ENCODE results near the gene SLC2A13. TPM values are rescaled to one million over a fixed set of nuclear protein-coding genes. Genes with fewer than 3 reads are reported as not detected.

SLC2A13 gene
- total RNA-seq, 1 experiment from 2014 or later = 1.7 TPM

DNA sequence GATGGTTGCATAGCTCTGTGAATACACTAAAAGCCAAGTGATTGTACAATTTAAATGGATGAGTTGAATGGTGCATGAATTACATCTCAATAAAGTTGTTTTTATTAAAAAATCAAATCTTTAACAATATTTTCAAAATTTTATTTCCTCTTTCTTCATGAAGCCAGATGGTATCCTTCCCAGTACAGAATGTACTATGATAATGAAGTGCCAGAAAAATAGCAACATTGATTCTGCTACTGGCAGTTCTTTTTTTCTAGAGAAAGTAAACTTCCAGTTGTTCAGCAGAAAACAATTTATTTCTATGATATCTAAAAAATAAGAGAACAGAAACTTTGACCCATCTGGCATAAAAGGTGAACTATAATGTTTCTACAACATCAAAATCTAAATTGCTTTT is 61.5 kb downstream of the SLC2A13 start:
- CTCF ChIA-PET = no interaction called here
- Mint-ChIP-seq H3K4me1 (ENCODE audit: insufficient read depth, unreplicated experiment) (no peaks in the 10 kb centered on the region), H3K27me3 (ENCODE audit: insufficient read depth, unreplicated experiment) (no peaks in the 10 kb centered on the region), H3K36me3 (ENCODE audit: insufficient read depth, unreplicated experiment) (no peaks in the 10 kb centered on the region), H3K4me3 (ENCODE audit: unreplicated experiment) (no peak overlapping the region), H3K27ac (ENCODE audit: low read depth, unreplicated experiment) (no peak overlapping the region), H3K9me3 (ENCODE audit: unreplicated experiment) (no peaks in the 10 kb centered on the region)
- DNase-seq (ENCODE audit: unreplicated experiment) = no peak
- BruUV-seq (replicated peaks) = no TSS peak
- intact Hi-C loops (cut with micrococcal nuclease) = no loop called here
- no peak for TF ChIP-seq CTCF (IDR thresholded peaks at IDR 0.05; ENCODE audit: unreplicated experiment)
- POLR2A ChIA-PET = interaction anchor here (0.7 kb wide), 1 partner anchor 378 kb away, joined by 3 read pairs; no protein-coding TSS in a partner anchor

DNA sequence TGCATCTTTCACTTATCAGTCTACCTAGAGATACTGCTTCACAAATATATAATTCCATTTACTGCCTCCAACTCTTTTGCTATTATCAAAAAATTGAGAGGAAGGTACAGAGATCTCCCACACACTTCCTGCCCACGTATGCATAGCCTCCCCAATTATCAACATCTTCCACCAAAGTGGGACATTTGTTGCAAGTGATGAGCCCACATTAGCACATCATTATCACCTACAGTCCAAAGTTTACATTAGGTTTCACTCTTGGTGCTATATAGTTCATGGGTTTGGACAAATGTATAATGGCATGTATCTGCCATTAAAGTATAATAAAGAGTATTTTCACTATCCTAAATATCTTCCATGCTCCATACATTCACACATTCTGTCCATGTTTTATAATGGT is 66.3 kb downstream of the SLC2A13 start:
- ChIA-PET POLR2A (interaction anchor here (0.6 kb wide), 1 partner anchor 10 kb away, joined by 3 read pairs; no protein-coding TSS in a partner anchor), CTCF (interaction anchor here (0.7 to 1.3 kb wide), 3 partner anchors 29 to 104 kb away, joined by 3 to 7 read pairs (median 7); no protein-coding TSS in a partner anchor)
- Mint-ChIP-seq H3K4me1 (ENCODE audit: insufficient read depth, unreplicated experiment) (no peaks in the 10 kb centered on the region), H3K9me3 (ENCODE audit: unreplicated experiment) (no peaks in the 10 kb centered on the region), H3K27me3 (ENCODE audit: insufficient read depth, unreplicated experiment) (no peaks in the 10 kb centered on the region), H3K27ac (ENCODE audit: low read depth, unreplicated experiment) (no peak overlapping the region), H3K4me3 (ENCODE audit: unreplicated experiment) (no peak overlapping the region), H3K36me3 (ENCODE audit: insufficient read depth, unreplicated experiment) (no peaks in the 10 kb centered on the region)
- intact Hi-C loops (cut with micrococcal nuclease) = no loop called here
- BruUV-seq (replicated peaks) = no TSS peak
- TF ChIP-seq CTCF (IDR thresholded peaks at IDR 0.05; ENCODE audit: unreplicated experiment) = no peak
- no peak for DNase-seq (ENCODE audit: unreplicated experiment)

DNA sequence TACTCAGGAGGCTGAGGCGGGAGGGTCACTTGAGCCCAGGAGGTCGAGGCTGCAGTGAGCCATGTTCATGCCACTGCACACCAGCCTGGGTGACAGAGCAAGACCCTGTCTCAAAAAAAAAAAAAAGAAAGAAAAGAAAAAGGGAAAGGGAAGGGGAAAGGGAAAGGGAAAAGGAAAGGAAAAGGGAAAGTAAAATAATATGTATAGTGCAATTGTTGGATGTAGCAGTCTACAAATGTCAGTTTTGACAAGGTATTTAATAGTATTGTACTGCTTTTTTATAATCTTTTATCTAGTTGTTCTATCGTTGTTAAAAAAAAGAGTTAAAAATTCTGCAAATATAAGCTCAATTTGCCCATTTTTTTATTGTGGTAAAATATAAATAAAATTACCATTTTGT is 67.3 kb downstream of the SLC2A13 start:
- BruUV-seq (replicated peaks) = no TSS peak
- Mint-ChIP-seq H3K9me3 (ENCODE audit: unreplicated experiment) (no peaks in the 10 kb centered on the region), H3K36me3 (ENCODE audit: insufficient read depth, unreplicated experiment) (no peaks in the 10 kb centered on the region), H3K4me1 (ENCODE audit: insufficient read depth, unreplicated experiment) (no peaks in the 10 kb centered on the region), H3K27ac (ENCODE audit: low read depth, unreplicated experiment) (no peak overlapping the region), H3K4me3 (ENCODE audit: unreplicated experiment) (no peak overlapping the region), H3K27me3 (ENCODE audit: insufficient read depth, unreplicated experiment) (no peaks in the 10 kb centered on the region)
- TF ChIP-seq CTCF (IDR thresholded peaks at IDR 0.05; ENCODE audit: unreplicated experiment) = no peak
- ChIA-PET POLR2A (interaction anchor here (0.7 to 1.1 kb wide), 2 partner anchors 9 to 345 kb away, joined by 3 to 4 read pairs; no protein-coding TSS in a partner anchor), CTCF (interaction anchor here (0.6 to 1.2 kb wide), 3 partner anchors 28 to 444 kb away, joined by 3 to 7 read pairs (median 3); partner anchors contain the start of gene SLC2A13)
- intact Hi-C loops (cut with micrococcal nuclease) = no loop called here
- DNase-seq (ENCODE audit: unreplicated experiment) = no peak

- TF ChIP-seq CTCF (IDR thresholded peaks at IDR 0.05; ENCODE audit: unreplicated experiment) = no peak
- no TSS peak for BruUV-seq (replicated peaks)
- Mint-ChIP-seq H3K4me3 (ENCODE audit: unreplicated experiment) (no peak overlapping the region), H3K9me3 (ENCODE audit: unreplicated experiment) (no peaks in the 10 kb centered on the region), H3K27ac (ENCODE audit: low read depth, unreplicated experiment) (no peak overlapping the region), H3K27me3 (ENCODE audit: insufficient read depth, unreplicated experiment) (no peaks in the 10 kb centered on the region), H3K4me1 (ENCODE audit: insufficient read depth, unreplicated experiment) (no peaks in the 10 kb centered on the region), H3K36me3 (ENCODE audit: insufficient read depth, unreplicated experiment) (no peaks in the 10 kb centered on the region)
- CTCF ChIA-PET = interaction anchor here (0.7 to 4.3 kb wide), 5 partner anchors 21 to 279 kb away, joined by 3 to 21 read pairs (median 3); no protein-coding TSS in a partner anchor
- no peak for DNase-seq (ENCODE audit: unreplicated experiment)
- POLR2A ChIA-PET = interaction anchor here (1.2 kb wide), 1 partner anchor 32 kb away, joined by 3 read pairs; no protein-coding TSS in a partner anchor
- intact Hi-C loops (cut with micrococcal nuclease) = loop anchor here (5.0 kb wide), 1 partner anchor 73 kb away; the partner anchor contains the start of gene SLC2A13
Observed at GRCh38 chr12:40034712-40035111, 71.2 kb downstream of the SLC2A13 start.

Measured in MCF 10A (cell line).